Measurements from ENCODE around the gene TPST2.

TPST2 gene

GRCh38 chr22:26514419-26515161 lies 75.3 kb downstream of the TPST2 start:
- H3K36me3 ChIP-seq, result peaks cover 16% of the 10 kb centered on the region
- H3K4me2 ChIP-seq, result no peak overlapping the region; the same call in 1 of the 2 replicates

DNA sequence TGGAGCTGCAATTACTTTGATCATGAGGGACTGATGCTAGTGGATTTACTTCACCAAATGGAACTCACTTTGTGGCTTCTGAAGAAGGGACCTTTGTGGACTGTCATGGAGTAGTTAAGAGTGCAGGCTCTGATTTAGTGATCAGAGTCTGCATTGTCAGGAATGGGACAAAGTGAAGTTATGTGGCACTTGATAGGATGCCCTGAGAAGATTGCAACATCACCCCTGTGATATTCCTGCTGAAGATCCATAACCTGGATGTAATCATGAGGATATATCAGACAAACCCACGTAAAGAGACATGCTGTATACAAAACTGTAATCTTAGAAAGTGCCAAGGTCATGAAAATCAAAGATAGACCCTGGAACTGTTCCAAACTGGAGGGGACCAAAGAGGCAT lies 76.1 kb downstream of the TPST2 start:
- H3K9ac ChIP-seq, result peak overlapping the region; percentile 84; the same call in 1 of the 2 replicates
- H3K9me3 ChIP-seq, result no peaks in the 10 kb centered on the region
- H3K27ac ChIP-seq, result no peak overlapping the region
- H3K27me3 ChIP-seq, result no peaks in the 10 kb centered on the region
- TF ChIP-seq Cebpa-rat (IDR thresholded peaks at IDR 0.05), result 0 out of 2 replicates have a peak, but pooled peaks have one; percentile 18
- H3K36me3 ChIP-seq, result peaks cover 24% of the 10 kb centered on the region
- H3K4me1 ChIP-seq, result peaks cover 34% of the 10 kb centered on the region
- H3K4me3 ChIP-seq, result 0 out of 2 replicates have a peak overlapping the region, but pooled peaks have one; percentile 89
- peak overlapping the region; percentile 94 for H3K4me2 ChIP-seq
- H4K20me1 ChIP-seq, result peaks cover 11% of the 10 kb centered on the region; the same call in 1 of the 2 replicates

More at GRCh38 chr22:26514419-26515161, 75.3 kb downstream of the TPST2 start:
- H3K4me3 ChIP-seq, result no peak overlapping the region
- no peak overlapping the region for H3K27ac ChIP-seq
- H3K9ac ChIP-seq, result no peak overlapping the region
- no peaks in the 10 kb centered on the region for H3K27me3 ChIP-seq
- H3K4me1 ChIP-seq, result peaks cover 34% of the 10 kb centered on the region
- peaks cover 11% of the 10 kb centered on the region; the same call in 1 of the 2 replicates for H4K20me1 ChIP-seq
- no peaks in the 10 kb centered on the region for H3K9me3 ChIP-seq
- TF ChIP-seq Cebpa-rat (IDR thresholded peaks at IDR 0.05), result no peak

GRCh38 chr22:26512149-26512793 lies 77.7 kb downstream of the TPST2 start, which contains the start of gene TFIP11:
TSS of gene TFIP11 (minus strand) at chr22:26512473. CDS start at chr22:26510272, 2,201 bp downstream.
- no peak for TF ChIP-seq Cebpa-rat (IDR thresholded peaks at IDR 0.05)
- peak within 1 kb of the TSS; percentile 66 for H3K27ac ChIP-seq

DNA sequence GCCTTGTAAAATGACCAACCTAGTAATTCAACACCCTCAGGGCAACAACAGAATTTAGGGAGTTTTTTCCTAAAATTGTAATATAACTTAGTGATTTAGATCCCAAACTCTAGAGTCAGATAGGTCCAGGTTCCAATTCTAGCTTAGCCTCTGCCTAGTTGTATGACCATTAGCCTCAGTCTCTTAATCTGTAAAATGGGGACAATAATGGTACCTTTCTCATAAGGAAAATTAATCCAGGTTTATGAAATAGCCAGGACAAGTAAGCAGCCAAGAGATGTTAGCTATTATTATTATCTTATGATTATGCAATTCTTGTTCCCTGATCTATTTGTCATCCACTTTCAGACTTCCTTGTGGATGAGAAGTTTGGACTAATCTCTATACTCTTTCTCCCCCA lies 81.8 kb downstream of the TPST2 start:
- Histone ChIP-seq H3K9ac (no peak overlapping the region), H3K4me1 (peaks cover 71% of the 10 kb centered on the region), H4K20me1 (peaks cover 11% of the 10 kb centered on the region; the same call in 1 of the 2 replicates), H3K9me3 (no peaks in the 10 kb centered on the region), H3K4me3 (no peak overlapping the region), H3K27ac (peak overlapping the region; percentile 20; the same call in 1 of the 2 replicates), H3K36me3 (peaks cover 68% of the 10 kb centered on the region), H3K27me3 (no peaks in the 10 kb centered on the region), H3K4me2 (peak overlapping the region; percentile 95; the same call in 1 of the 2 replicates)
- TF ChIP-seq Cebpa-rat (IDR thresholded peaks at IDR 0.05), result no peak

More at GRCh38 chr22:26512149-26512793, 77.7 kb downstream of the TPST2 start, which contains the start of gene TFIP11:
- Histone ChIP-seq H3K27me3 (no peaks in the 10 kb centered on the region), H3K36me3 (peaks cover 40% of the 10 kb centered on the region), H4K20me1 (peaks cover 11% of the 10 kb centered on the region; the same call in 1 of the 2 replicates), H3K9me3 (no peaks in the 10 kb centered on the region), H3K4me3 (peak within 1 kb of the TSS; percentile 89), H3K4me2 (peak within 1 kb of the TSS; percentile 94), H3K4me1 (peaks cover 43% of the 10 kb centered on the region), H3K9ac (peak within 1 kb of the TSS; percentile 84)

- Histone ChIP-seq H3K36me3 (peaks cover 82% of the 10 kb centered on the region), H3K27ac (peak overlapping the region; percentile 92), H3K4me3 (peak overlapping the region; percentile 64), H3K4me2 (peak overlapping the region; percentile 95), H3K27me3 (no peaks in the 10 kb centered on the region), H3K4me1 (peaks cover 91% of the 10 kb centered on the region), H3K9me3 (peaks cover 4% of the 10 kb centered on the region; the same call in 1 of the 2 replicates), H4K20me1 (no peaks in the 10 kb centered on the region), H3K9ac (peak overlapping the region; percentile 80)
- no peak for TF ChIP-seq Cebpa-rat (IDR thresholded peaks at IDR 0.05)
These were observed 86.2 kb downstream of the TPST2 start for GRCh38 chr22:26503758-26504157.

DNA sequence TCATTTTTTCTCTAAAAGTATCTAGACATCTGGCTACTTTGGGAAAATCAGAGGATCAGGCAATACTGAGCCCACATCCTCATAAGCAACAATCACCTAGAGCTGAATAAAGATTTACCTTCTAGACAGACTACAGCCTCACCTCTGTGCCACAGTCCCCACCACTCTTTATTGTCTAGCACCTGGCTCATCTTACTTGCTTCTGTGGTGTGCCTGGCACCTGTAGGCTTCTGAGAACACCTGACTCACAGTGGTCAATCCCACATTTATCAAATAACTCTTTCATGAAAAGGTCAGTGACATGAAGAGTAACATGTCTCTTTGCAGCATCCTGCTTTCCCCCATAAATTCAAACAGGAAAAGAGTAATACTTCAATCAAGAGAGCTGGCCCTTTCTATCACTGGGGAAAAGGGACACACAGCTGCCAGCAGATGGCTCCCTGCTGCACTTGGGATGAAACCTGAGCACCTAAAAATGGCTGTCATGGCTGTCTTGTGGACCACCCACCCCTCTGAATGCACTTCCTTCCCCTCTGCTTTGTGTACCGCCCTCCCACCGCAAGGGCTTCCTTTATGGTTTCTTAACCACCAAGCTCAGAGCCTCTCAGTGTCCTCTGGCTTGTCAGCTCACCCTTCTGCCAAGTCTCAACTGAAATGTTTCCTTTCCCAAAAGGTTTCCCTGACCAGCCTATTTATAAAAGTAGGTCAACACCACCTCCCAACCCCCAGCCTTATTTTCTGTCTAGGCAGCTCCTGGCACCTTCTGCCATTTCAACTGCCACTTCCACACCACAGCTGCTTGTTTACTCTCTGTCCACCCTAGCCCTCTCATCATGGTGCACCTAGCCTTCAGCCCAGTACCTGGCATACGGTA lies 87.0 kb downstream of the TPST2 start:
- H3K27me3 ChIP-seq, result no peaks in the 10 kb centered on the region
- H3K4me2 ChIP-seq, result peak overlapping the region; percentile 95
- H3K27ac ChIP-seq, result peak overlapping the region; percentile 92
- TF ChIP-seq Cebpa-rat (IDR thresholded peaks at IDR 0.05), result no peak
- peaks cover 82% of the 10 kb centered on the region for H3K36me3 ChIP-seq
- H3K4me1 ChIP-seq, result peaks cover 97% of the 10 kb centered on the region
- peak overlapping the region; percentile 64 for H3K4me3 ChIP-seq
- H4K20me1 ChIP-seq, result no peaks in the 10 kb centered on the region
- H3K9ac ChIP-seq, result peak overlapping the region; percentile 80
- H3K9me3 ChIP-seq, result peaks cover 6% of the 10 kb centered on the region; the same call in 1 of the 2 replicates

DNA sequence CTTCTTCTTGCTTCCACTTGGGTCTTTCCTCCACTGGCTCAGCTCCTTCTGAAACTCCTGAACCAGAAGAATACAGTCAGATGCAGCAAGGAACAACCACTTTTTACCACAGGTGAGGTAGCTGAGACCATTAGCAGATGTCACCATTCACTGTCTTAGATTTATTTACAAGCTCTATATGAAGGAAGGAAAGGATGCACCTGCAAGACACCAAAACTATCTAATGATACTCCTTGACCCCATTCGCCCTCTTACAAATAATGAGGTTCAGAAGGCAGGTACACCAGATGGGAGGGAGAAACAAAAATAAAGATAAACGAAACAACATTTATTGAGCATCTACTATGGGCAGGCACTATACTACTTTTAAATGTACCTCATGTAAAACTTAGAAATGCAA lies 87.9 kb downstream of the TPST2 start:
- Histone ChIP-seq H3K4me1 (peaks cover 97% of the 10 kb centered on the region), H4K20me1 (peaks cover 3% of the 10 kb centered on the region; the same call in 1 of the 2 replicates), H3K36me3 (peaks cover 83% of the 10 kb centered on the region), H3K9ac (peak overlapping the region; percentile 78), H3K9me3 (peaks cover 6% of the 10 kb centered on the region; the same call in 1 of the 2 replicates), H3K4me3 (peak overlapping the region; percentile 64), H3K27ac (peak overlapping the region; percentile 92), H3K4me2 (peak overlapping the region; percentile 95), H3K27me3 (no peaks in the 10 kb centered on the region)
- TF ChIP-seq Cebpa-rat (IDR thresholded peaks at IDR 0.05), result no peak

- peak overlapping the region; percentile 78 for H3K9ac ChIP-seq
- peaks cover 7% of the 10 kb centered on the region; the same call in 1 of the 2 replicates for H4K20me1 ChIP-seq
- H3K4me3 ChIP-seq, result peak overlapping the region; percentile 64; the same call in 1 of the 2 replicates
- peak overlapping the region; percentile 92 for H3K27ac ChIP-seq
- no peaks in the 10 kb centered on the region for H3K27me3 ChIP-seq
- peaks cover 93% of the 10 kb centered on the region for H3K4me1 ChIP-seq
- TF ChIP-seq Cebpa-rat (IDR thresholded peaks at IDR 0.05), result no peak
- peak overlapping the region; percentile 95 for H3K4me2 ChIP-seq
- H3K36me3 ChIP-seq, result peaks cover 84% of the 10 kb centered on the region
- H3K9me3 ChIP-seq, result peaks cover 6% of the 10 kb centered on the region; the same call in 1 of the 2 replicates
These were observed 90.7 kb downstream of the TPST2 start for GRCh38 chr22:26499188-26499703.
